Umbilical cord (tissue), 1 donor: ENCODE data around the gene COX4I1. TPM values are rescaled to one million over a fixed set of nuclear protein-coding genes. Genes with fewer than 3 reads are reported as not detected.

Experiments
- total RNA-seq: library from RNA; depleted of rRNA; stranded (reverse); fragments of >200 nt; gene quantifications from one replicate; pipeline ENCODE4 v1.2.3, GENCODE V29; 2014; ENCODE audit warnings: low replicate concordance; ENCODE audit not compliant: insufficient read depth

The COX4I1 gene
- total RNA-seq, 1 donor from 2014 or later, result 180 TPM

Other genes with a start within 250 kb of the COX4I1 start
- 31.1 TPM for gene GSE1, start 186.4 kb upstream of the COX4I1 start, total RNA-seq
- 1.2 TPM for gene GINS2, start 110.7 kb upstream of the COX4I1 start, total RNA-seq
- 11.3 TPM for gene C16orf74, start 48.6 kb upstream of the COX4I1 start, total RNA-seq
- gene EMC8, start 151 bp upstream of the COX4I1 start, total RNA-seq, result 13.5 TPM
- 19.5 TPM for gene IRF8, start 99.5 kb downstream of the COX4I1 start, total RNA-seq